ENCODE results near the gene VSTM2L. TPM values are rescaled to one million over a fixed set of nuclear protein-coding genes. Genes with fewer than 3 reads are reported as not detected.

The VSTM2L gene
- total RNA-seq, 4 donors from 2014 or later, result 7.5 to 11.7 (median 10.1) TPM

DNA sequence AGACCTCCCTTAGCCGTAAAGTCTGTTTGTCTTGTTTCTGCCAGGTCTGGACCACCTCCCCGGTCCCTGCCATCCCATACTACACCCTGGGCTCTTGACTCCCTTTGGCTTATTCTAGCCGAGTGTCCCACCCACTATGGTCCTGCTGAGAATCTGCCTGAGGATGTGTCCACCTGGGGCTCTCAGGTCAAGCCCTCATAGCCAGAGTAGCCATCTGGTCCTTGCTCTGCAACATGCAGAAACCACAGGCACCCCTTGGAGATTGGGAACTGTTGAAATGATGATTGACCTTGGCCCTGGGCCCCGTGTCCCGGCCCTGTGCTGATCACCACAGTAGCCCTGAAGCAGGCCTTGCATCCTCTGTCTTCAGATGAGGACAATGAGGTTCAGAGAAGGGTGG is 44.0 kb downstream of the VSTM2L start:
- no peak overlapping the region for H3K27ac ChIP-seq (replicated peaks in 1 of 4)
- H3K4me1 ChIP-seq, result no peaks in the 10 kb centered on the region
- no peak for DNase-seq (ENCODE audit: extremely low spot score)
- intact Hi-C loops (cut with DNase I), result no loop called here
- H3K9me3 ChIP-seq, result no peaks in the 10 kb centered on the region
- no peaks in the 10 kb centered on the region for H3K27me3 ChIP-seq
- no peaks in the 10 kb centered on the region for H3K36me3 ChIP-seq
- TF ChIP-seq POLR2A (IDR thresholded peaks at IDR 0.05; ENCODE audit: low read depth) (no peak), EP300 (IDR thresholded peaks at IDR 0.05) (no peak), POLR2AphosphoS5 (IDR thresholded peaks at IDR 0.05) (no peak)
- TF ChIP-seq, protein P1, sequence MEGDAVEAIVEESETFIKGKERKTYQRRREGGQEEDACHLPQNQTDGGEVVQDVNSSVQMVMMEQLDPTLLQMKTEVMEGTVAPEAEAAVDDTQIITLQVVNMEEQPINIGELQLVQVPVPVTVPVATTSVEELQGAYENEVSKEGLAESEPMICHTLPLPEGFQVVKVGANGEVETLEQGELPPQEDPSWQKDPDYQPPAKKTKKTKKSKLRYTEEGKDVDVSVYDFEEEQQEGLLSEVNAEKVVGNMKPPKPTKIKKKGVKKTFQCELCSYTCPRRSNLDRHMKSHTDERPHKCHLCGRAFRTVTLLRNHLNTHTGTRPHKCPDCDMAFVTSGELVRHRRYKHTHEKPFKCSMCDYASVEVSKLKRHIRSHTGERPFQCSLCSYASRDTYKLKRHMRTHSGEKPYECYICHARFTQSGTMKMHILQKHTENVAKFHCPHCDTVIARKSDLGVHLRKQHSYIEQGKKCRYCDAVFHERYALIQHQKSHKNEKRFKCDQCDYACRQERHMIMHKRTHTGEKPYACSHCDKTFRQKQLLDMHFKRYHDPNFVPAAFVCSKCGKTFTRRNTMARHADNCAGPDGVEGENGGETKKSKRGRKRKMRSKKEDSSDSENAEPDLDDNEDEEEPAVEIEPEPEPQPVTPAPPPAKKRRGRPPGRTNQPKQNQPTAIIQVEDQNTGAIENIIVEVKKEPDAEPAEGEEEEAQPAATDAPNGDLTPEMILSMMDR (IDR thresholded peaks at IDR 0.05), result no peak
- WGBS, result 86% methylated on average over 5 of the region's 5 CpGs
- H3K4me3 ChIP-seq, result no peak overlapping the region

DNA sequence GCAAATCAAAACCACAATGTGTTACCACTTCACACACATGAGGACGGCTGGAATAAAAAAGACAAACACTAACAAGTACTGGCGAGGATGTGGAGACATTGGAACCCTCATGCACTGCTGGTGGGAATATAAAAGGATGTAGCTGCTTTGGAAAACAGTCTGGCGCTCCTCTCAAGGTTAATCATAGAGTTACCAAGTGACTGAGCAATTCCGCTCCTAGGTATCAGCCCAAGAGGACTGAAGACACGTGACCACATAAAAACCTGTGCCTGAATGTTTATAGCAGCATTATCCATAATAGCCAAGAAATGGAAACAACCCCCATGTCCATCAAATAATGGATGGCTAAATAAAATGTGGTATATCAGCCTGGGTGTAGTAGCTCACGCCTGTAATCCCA is 45.0 kb downstream of the VSTM2L start:
- intact Hi-C loops (cut with DNase I), result no loop called here
- TF ChIP-seq POLR2A (IDR thresholded peaks at IDR 0.05; ENCODE audit: low read depth) (no peak), POLR2AphosphoS5 (IDR thresholded peaks at IDR 0.05) (no peak), EP300 (IDR thresholded peaks at IDR 0.05) (no peak)
- TF ChIP-seq, protein P1 (IDR thresholded peaks at IDR 0.05), result no peak
- Histone ChIP-seq H3K4me1 (no peaks in the 10 kb centered on the region), H3K27me3 (no peaks in the 10 kb centered on the region), H3K9me3 (no peaks in the 10 kb centered on the region), H3K27ac (replicated peaks in 1 of 4) (no peak overlapping the region), H3K4me3 (no peak overlapping the region), H3K36me3 (no peaks in the 10 kb centered on the region)
- WGBS, result 88% methylated on average over 6 of the region's 6 CpGs
- peak; percentile 45 for DNase-seq (ENCODE audit: extremely low spot score)

DNA sequence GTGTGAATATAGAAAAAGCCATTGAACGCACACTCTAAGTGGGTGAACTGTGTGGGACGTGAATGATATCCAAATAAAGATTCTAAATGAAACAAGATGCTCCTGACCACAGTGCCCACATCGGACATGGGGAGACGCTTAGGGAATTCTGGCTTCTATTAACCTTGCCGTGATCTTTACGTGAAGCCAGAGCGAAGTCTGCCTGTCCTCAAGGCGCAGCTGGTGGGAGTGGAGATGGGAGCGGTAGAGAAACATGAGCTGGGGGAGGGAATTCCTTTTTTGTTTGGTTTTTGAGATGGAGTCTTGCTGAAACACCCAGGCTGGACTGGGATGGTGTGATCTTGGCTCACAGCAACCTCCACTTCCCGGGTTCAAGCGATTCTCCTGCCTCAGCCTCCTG is 46.0 kb downstream of the VSTM2L start:
- no peaks in the 10 kb centered on the region for H3K36me3 ChIP-seq
- peak; percentile 66 for DNase-seq (ENCODE audit: extremely low spot score)
- H3K27me3 ChIP-seq, result no peaks in the 10 kb centered on the region
- H3K9me3 ChIP-seq, result no peaks in the 10 kb centered on the region
- no peak for TF ChIP-seq POLR2AphosphoS5 (IDR thresholded peaks at IDR 0.05)
- TF ChIP-seq POLR2A (IDR thresholded peaks at IDR 0.05; ENCODE audit: low read depth), result no peak
- no peak for TF ChIP-seq EP300 (IDR thresholded peaks at IDR 0.05)
- TF ChIP-seq, protein P1 (IDR thresholded peaks at IDR 0.05), result no peak
- intact Hi-C loops (cut with DNase I), result no loop called here
- no peaks in the 10 kb centered on the region for H3K4me1 ChIP-seq
- 92% methylated on average over 11 of the region's 11 CpGs for WGBS
- H3K4me3 ChIP-seq, result no peak overlapping the region
- no peak overlapping the region for H3K27ac ChIP-seq (replicated peaks in 1 of 4)

DNA sequence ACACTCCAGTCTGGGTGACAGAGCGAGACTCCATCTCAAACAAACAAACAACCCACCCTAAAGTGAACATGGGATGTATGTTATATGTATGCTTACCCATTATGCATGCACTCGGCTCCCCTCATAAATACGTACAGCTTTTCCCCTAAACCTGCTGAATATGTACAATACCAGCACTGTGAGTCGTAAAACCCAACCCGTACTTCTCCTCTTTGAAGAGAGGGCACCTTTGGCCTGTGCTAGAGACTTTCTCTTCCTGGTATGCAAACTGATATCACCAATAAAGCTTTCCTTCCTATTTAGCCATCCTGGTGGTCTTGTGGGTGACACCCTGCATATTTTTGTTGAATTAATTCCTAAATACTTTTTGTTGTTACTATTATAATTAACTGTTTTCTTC is 51.3 kb downstream of the VSTM2L start:
- TF ChIP-seq, protein P1 (IDR thresholded peaks at IDR 0.05), result no peak
- no peak for TF ChIP-seq POLR2AphosphoS5 (IDR thresholded peaks at IDR 0.05)
- no peak for TF ChIP-seq POLR2A (IDR thresholded peaks at IDR 0.05; ENCODE audit: low read depth)
- no peak for TF ChIP-seq EP300 (IDR thresholded peaks at IDR 0.05)

DNA sequence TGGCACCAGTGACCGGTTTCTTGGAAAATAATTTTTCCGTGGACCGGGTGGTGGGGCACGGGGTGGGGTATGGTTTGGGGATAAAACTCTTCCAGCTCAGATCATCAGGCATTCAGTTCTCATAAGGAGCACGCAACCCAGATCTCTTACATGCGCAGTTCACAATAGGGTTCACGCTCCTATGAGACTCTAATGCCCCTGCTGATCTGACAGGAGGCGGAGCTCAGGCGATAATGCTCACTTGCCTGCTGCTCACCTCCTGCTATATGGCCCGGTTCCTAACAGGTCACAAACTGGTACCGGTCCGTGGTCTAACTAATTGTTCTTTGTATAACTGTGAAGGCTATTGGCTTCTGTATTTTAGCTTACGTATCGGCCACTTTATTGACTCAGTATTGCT is 51.7 kb downstream of the VSTM2L start:
- H3K4me1 ChIP-seq, result no peaks in the 10 kb centered on the region
- H3K27me3 ChIP-seq, result no peaks in the 10 kb centered on the region
- TF ChIP-seq, protein P1 (IDR thresholded peaks at IDR 0.05), result no peak
- TF ChIP-seq EP300 (IDR thresholded peaks at IDR 0.05), result no peak
- TF ChIP-seq POLR2AphosphoS5 (IDR thresholded peaks at IDR 0.05), result no peak
- no peak for TF ChIP-seq POLR2A (IDR thresholded peaks at IDR 0.05; ENCODE audit: low read depth)
- intact Hi-C loops (cut with DNase I), result no loop called here
- no peak overlapping the region for H3K4me3 ChIP-seq
- peak; percentile 85 for DNase-seq (ENCODE audit: extremely low spot score)
- H3K9me3 ChIP-seq, result no peaks in the 10 kb centered on the region
- H3K27ac ChIP-seq (replicated peaks in 1 of 4), result no peak overlapping the region
- WGBS, result 85% methylated on average over 14 of the region's 14 CpGs
- H3K36me3 ChIP-seq, result no peaks in the 10 kb centered on the region

More for the DNA sequence above, 51.3 kb downstream of the VSTM2L start:
- intact Hi-C loops (cut with DNase I), result no loop called here
- Histone ChIP-seq H3K4me3 (no peak overlapping the region), H3K9me3 (no peaks in the 10 kb centered on the region), H3K36me3 (no peaks in the 10 kb centered on the region), H3K4me1 (no peaks in the 10 kb centered on the region), H3K27me3 (no peaks in the 10 kb centered on the region), H3K27ac (replicated peaks in 1 of 4) (no peak overlapping the region)
- DNase-seq (ENCODE audit: extremely low spot score), result peak; percentile 45
- 88% methylated on average over 5 of the region's 5 CpGs for WGBS
